Body of pancreas (tissue), 4 donors: ENCODE results near the gene TAF15.

Experiments used
- CTCF ChIP-seq, 7 experiments: fragments of 450-650 bp in 4 of 7; fragments of 200-600 bp in 3 of 7; sonication (generic) in 3 of 7; IDR thresholded peaks; one replicate each; pipeline ENCODE4 v1.5.1; 2016 to 2019; ENCODE audit warnings: antibody characterized with exemption in 7 of 7
- POLR2A ChIP-seq, 3 donors: fragments of 450-650 bp; IDR thresholded peaks; one replicate each; pipeline ENCODE4 v1.6.1; 2016; ENCODE audit warnings: antibody characterized with exemption in 3 of 3, mild to moderate bottlenecking in 2 of 3

GRCh38 chr17:35872196-35872980 lies 63.1 kb downstream of the TAF15 start:
- TF ChIP-seq POLR2A (IDR thresholded peaks at IDR 0.05) (no peak), CTCF (IDR thresholded peaks at IDR 0.05) (no peak)
